Head of caudate nucleus (tissue), 42 donors: ENCODE data around the gene RHEX.

Experiments used
- DNase-seq, 42 donors: peaks; one replicate each; pipeline versions ENCODE4 v3.0.0 to v3.0.0-alpha.2; 2020 to 2021; ENCODE audit warnings: mixed read lengths in 7 of 42
- intact Hi-C: fragments of 100-400 bp; cut with DNase I; formaldehyde crosslinking; loops from one replicate; pipeline ENCODE4 v1.15.0; 2022

RHEX gene

DNA sequence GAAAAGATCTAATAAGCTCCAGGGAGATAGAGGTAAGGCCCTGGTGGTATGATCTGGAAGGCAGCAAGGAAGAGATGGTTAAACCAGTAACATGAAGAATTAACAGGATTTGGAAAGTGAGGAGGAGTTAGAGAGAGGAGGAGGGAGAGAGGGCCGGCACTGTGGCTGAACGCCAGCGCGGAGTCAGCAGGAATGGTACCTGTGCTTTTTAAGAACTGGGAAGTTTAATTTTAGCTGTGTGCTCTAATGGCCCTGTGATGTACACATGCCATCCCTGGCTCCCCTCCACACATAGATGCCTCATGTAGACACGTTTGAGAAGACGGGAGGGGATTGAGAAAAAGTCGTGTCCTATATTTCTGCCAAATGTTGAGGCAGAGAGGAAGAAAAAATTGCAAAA, 78.1 kb downstream of the RHEX start:
- intact Hi-C loops, result no loop called here

DNA sequence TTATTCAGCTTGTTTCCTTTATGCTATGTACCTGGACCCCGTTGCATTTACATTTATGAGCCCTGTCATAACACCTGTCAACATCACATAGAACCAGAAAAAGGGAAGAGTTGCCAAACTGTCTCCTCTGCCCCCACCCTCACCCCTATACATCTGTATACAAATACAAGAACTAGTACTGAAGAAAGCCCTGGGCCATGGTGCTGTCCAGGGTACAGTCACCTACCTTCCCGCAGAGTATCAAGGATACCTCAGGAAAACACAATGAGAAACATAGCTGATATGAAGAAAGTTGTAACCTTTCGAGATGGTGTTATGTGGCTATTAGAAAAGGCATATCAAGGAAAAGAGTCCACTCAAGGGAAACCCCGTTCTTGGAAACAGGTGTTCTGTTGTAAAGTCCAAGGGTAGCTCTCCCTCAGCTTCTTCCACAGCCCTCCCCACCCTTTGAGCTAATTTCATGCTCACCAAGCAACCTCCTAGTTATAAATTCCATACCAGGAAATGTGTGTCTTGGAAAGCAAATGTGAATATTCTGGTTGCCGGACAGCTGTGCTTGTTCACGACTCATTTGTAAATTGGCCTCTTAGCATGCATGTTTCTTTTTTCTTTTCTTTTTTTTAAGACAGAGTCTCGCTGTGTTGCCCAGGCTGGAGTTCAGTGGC, 80.9 kb downstream of the RHEX start:
- intact Hi-C loops, result no loop called here
- DNase-seq, result no peak

More for the DNA sequence above, 78.1 kb downstream of the RHEX start:
- peak in 1 of 42 donors; percentile 24 for DNase-seq

DNA sequence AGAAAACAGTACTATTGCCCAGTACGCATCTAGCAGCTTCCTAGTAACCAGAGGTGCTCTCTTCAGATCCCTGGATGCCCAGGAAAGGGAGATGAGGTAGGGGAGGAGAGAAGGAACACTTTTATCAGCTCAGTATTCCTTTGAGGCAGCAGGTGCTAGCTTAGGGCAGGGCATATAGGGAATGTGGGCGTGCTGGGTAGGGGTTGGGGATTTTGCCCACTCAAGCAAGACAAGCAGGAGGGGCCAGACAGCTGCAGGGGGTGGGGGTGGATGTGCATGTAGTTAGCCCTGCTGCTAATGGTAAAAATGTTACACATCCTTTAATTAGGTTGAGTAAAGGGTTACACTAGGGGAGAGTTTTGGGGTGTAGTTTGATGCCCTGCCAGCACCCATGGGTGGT, 82.3 kb downstream of the RHEX start:
- DNase-seq, result no peak
- intact Hi-C loops, result no loop called here

DNA sequence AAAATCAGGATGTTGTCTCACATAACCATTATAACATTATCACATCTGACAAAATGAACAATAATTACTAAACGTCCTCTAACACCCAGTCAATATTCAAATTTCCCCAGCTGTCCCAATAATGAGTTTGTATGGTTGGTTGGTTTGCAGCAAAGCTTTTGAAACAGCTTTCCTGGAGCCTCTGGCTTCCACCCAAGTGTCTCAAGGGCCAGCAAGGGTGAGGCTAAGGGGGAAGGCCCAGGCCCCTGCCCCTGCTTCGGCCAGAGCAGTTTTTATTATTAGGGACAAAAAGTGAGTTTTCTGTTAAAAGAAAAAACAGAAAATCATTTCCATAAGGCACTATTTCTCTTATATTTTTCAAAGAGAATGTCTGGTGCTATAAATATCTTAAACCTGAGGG, 83.3 kb downstream of the RHEX start:
- intact Hi-C loops, result no loop called here
- no peak for DNase-seq

DNA sequence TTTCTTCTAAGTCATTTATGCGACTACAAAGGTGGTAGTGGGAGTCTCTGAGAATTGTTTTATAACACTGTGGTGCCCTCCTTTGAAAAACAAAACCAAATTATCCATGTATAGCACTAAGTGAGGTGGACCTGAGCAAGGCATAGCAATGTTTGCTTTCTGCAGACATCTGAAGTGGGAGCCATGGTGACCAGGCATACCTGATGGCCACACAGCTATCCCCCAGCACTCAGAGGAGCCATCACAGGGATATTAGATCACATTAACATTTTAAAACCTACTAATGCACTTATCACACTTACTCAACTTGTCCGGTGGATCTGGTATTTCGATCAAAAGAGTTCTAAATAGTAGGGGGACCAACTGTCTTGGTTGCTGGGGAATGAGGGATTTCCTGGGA, 89.0 kb downstream of the RHEX start:
- intact Hi-C loops, result no loop called here
- DNase-seq, result no peak

DNA sequence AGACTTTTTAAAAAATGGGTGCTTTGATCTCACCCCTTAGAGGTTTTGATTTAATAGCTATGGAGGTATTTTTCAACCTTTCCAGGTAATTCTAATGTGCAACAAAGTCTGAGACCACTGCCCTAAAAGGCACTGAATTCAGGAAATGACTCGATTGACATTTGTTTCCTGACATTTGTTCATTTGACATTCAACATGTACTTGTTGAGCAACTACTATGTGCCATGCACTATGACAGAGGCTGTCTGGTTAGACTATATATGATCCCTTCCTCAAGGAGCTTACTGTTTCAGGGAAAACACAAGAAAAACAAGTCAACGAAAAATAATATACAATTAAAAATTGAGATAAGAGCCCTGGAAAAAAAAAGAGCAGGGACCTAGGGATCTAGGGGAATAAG, 89.8 kb downstream of the RHEX start:
- no peak for DNase-seq
- intact Hi-C loops, result no loop called here

DNA sequence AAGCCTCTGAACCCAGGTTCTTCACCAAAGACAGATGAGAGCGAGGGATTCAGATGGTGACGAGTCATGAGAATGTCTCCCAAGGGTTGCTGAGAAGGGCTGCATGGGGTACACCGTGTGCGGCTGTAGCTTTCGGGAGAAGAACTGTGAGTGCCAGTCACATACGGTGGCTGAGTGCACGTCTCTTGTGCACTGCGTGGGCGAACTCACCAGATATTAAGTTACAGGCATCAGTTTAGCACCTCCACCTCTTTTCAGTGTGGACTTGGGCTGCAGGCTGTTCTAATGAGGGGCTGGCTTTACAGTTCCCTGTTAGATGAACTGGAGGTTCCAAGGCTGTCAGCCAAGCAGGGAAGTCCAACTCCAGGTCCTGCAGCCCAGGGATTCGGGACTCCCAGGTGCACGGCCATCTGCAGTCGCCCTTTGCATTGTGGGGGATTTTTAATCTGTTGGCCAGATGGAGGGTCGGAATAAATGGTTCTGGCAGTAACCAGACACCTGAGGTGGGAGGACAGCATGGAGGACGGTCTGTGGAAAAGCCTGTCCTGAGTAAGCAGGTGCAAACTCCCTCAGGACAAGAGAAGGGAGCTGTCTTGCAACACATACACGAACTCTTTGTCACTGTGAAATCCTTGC, 90.7 kb downstream of the RHEX start:
- no peak for DNase-seq
- intact Hi-C loops, result no loop called here

DNA sequence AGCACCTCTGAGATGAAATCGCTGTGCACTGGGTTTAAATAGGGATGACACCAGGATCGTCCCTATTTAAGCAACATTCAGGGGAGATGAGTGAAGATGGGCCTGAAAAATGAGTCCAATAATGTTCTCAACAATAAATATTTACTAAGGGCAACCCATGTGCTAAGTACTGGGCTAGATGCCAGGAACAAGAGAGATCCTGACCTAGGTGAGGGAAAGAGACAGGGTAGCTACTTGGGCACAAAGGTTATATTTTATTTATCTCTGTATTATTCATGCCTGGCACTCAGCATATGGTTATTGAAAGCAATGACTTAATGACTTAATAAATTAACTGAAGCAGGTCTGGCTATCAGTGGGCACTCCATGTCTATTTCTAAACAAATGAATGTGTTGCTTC, 91.6 kb downstream of the RHEX start:
- no peak for DNase-seq
- intact Hi-C loops, result no loop called here

DNA sequence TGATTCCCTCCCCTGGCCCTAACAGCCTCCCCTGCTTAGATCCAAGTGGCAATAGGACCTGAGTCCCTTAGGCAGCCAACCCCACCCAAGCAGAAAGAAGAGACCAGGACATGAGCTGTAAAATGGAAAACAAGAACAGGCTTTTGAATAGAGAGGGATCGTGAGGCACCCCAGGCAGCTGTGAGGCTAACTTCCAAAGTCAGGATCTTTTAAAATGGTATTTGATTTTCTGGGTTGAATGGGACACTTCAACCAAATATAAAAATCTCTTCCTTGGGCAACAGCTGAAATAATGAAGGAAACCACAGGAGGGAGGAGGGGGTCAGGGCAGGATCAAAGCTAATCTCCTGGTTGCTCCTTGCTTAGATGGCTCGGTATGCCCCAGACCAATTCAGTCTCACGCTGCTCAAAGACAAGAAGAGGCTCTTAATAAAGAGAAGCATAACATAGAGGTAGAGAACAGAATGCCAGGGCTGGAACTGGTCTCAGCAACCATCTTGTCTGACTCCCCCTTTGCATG, 92.9 kb downstream of the RHEX start:
- intact Hi-C loops, result no loop called here
- DNase-seq, result no peak
